Measurements from ENCODE around the gene TCEA2. TPM values are rescaled to one million over a fixed set of nuclear protein-coding genes. Genes with fewer than 3 reads are reported as not detected.

TCEA2 gene
- total and polyA plus RNA-seq, 2 donors from 2014 or later = 53.8 to 90.9 TPM

GRCh38 chr20:64077541-64077875 is 14.5 kb downstream of the TCEA2 start:
- DNase-seq (no peak), FAIRE-seq (no peak)
- TF ChIP-seq CTCF (IDR thresholded peaks at IDR 0.05; ENCODE audit: borderline replicate concordance, extremely low read depth, insufficient read depth) = no peak
- intact Hi-C loops (cut with DNase I) = no loop called here
- Histone ChIP-seq H3K27me3 (ENCODE audit: control insufficient read depth, insufficient read depth, low read length) (no peaks in the 10 kb centered on the region), H3K27ac (ENCODE audit: low read depth in 2 of 2, low read length in 2 of 2) (no peak overlapping the region), H3K9ac (ENCODE audit: low read length in 3 of 3) (no peak overlapping the region), H3K4me1 (ENCODE audit: control insufficient read depth in 2 of 3, insufficient read depth in 2 of 3, low read depth in 1 of 3, low read length in 3 of 3) (peaks cover 0 to 19% (median 3%) of the 10 kb centered on the region in 3 donors), H3K36me3 (ENCODE audit: control insufficient read depth in 2 of 3, insufficient read depth in 3 of 3, low read length in 3 of 3) (no peaks in the 10 kb centered on the region), H3K4me3 (ENCODE audit: low read length in 3 of 3) (no peak overlapping the region), H3K9me3 (ENCODE audit: control insufficient read depth in 2 of 3, insufficient read depth in 1 of 3, low read length in 3 of 3) (no peaks in the 10 kb centered on the region)

GRCh38 chr20:64077876-64078551 is 15.0 kb downstream of the TCEA2 start:
- peak overlapping the region in 1 of 3 donors; percentile 59 for H3K4me3 ChIP-seq (ENCODE audit: low read length in 3 of 3)
- H3K9me3 ChIP-seq (ENCODE audit: control insufficient read depth in 2 of 3, insufficient read depth in 1 of 3, low read length in 3 of 3) = no peaks in the 10 kb centered on the region
- H3K27me3 ChIP-seq (ENCODE audit: control insufficient read depth, insufficient read depth, low read length) = no peaks in the 10 kb centered on the region
- FAIRE-seq = no peak
- intact Hi-C loops (cut with DNase I) = no loop called here
- H3K36me3 ChIP-seq (ENCODE audit: control insufficient read depth in 2 of 3, insufficient read depth in 3 of 3, low read length in 3 of 3) = no peaks in the 10 kb centered on the region
- no peak overlapping the region for H3K27ac ChIP-seq (ENCODE audit: low read depth in 2 of 2, low read length in 2 of 2)
- H3K9ac ChIP-seq (ENCODE audit: low read length in 3 of 3) = no peak overlapping the region
- H3K4me1 ChIP-seq (ENCODE audit: control insufficient read depth in 2 of 3, insufficient read depth in 2 of 3, low read depth in 1 of 3, low read length in 3 of 3) = peaks cover 0 to 19% (median 3%) of the 10 kb centered on the region in 3 donors
- peak in 1 of 5 donors; percentile 61 for DNase-seq
- no peak for TF ChIP-seq CTCF (IDR thresholded peaks at IDR 0.05; ENCODE audit: borderline replicate concordance, extremely low read depth, insufficient read depth)

- no peaks in the 10 kb centered on the region for H3K27me3 ChIP-seq (ENCODE audit: control insufficient read depth, insufficient read depth, low read length)
- no peak for FAIRE-seq
- H3K36me3 ChIP-seq (ENCODE audit: control insufficient read depth in 2 of 3, insufficient read depth in 3 of 3, low read length in 3 of 3) = no peaks in the 10 kb centered on the region
- H3K9me3 ChIP-seq (ENCODE audit: control insufficient read depth in 2 of 3, insufficient read depth in 1 of 3, low read length in 3 of 3) = no peaks in the 10 kb centered on the region
- DNase-seq = no peak
- H3K9ac ChIP-seq (ENCODE audit: low read length in 3 of 3) = peak overlapping the region in 2 of 3 donors; percentile 55
- peak overlapping the region in 1 of 2 donors; percentile 65 for H3K27ac ChIP-seq (ENCODE audit: low read depth in 2 of 2, low read length in 2 of 2)
- peaks cover 0 to 22% (median 3%) of the 10 kb centered on the region in 3 donors for H3K4me1 ChIP-seq (ENCODE audit: control insufficient read depth in 2 of 3, insufficient read depth in 2 of 3, low read depth in 1 of 3, low read length in 3 of 3)
- peak overlapping the region in 2 of 3 donors; percentile 28 to 59 for H3K4me3 ChIP-seq (ENCODE audit: low read length in 3 of 3)
- TF ChIP-seq CTCF (IDR thresholded peaks at IDR 0.05; ENCODE audit: borderline replicate concordance, extremely low read depth, insufficient read depth) = no peak
- intact Hi-C loops (cut with DNase I) = no loop called here
Measured at GRCh38 chr20:64078934-64079272, 15.9 kb downstream of the TCEA2 start.

Data from kidney (tissue), 14 donors.